GM21526 (cell line): ENCODE data around the gene KANSL1L.

Experiments
- ATAC-seq: cut with Tn5 transposase; IDR thresholded peaks from one replicate; pipeline ENCODE4 v1.9.1; 2021; ENCODE audit warnings: moderate library complexity; ENCODE audit not compliant: unreplicated experiment, low FRiP score

Gene KANSL1L

GRCh38 chr2:210003359-210003758, 167.8 kb downstream of the KANSL1L start:
- ATAC-seq, result no peak

GRCh38 chr2:210002158-210003157, 168.8 kb downstream of the KANSL1L start, which contains the start of gene RPE:
Gene RPE (plus strand): TSS chr2:210002638. CDS start chr2:210002662, 24 bp downstream.
- peak; percentile 99 for ATAC-seq

- no peak for ATAC-seq
These were observed 170.5 kb downstream of the KANSL1L start for GRCh38 chr2:210000464-210001324.

- ATAC-seq, result no peak
These were observed 172.6 kb downstream of the KANSL1L start for GRCh38 chr2:209998596-209998995.

- no peak for ATAC-seq
These were observed 177.2 kb downstream of the KANSL1L start for GRCh38 chr2:209993968-209994367.

- no peak for ATAC-seq
These were observed 180.4 kb downstream of the KANSL1L start for GRCh38 chr2:209990838-209991237.

GRCh38 chr2:209988010-209988409, 183.2 kb downstream of the KANSL1L start:
- ATAC-seq, result no peak

GRCh38 chr2:209986415-209986814, 184.8 kb downstream of the KANSL1L start:
- no peak for ATAC-seq

- no peak for ATAC-seq
These were observed 185.3 kb downstream of the KANSL1L start for GRCh38 chr2:209985874-209986273.

- no peak for ATAC-seq
These were observed 186.9 kb downstream of the KANSL1L start for GRCh38 chr2:209984291-209984690.

- ATAC-seq, result no peak
These were observed 193.6 kb downstream of the KANSL1L start for GRCh38 chr2:209977386-209978239.

GRCh38 chr2:209976698-209977385, 194.4 kb downstream of the KANSL1L start:
- ATAC-seq, result no peak

- no peak for ATAC-seq
These were observed 196.6 kb downstream of the KANSL1L start for GRCh38 chr2:209974576-209974975.

- no peak for ATAC-seq
These were observed 197.9 kb downstream of the KANSL1L start for GRCh38 chr2:209973328-209973727.
